Superior temporal gyrus (tissue), 1 donor: ENCODE data around the gene CDCP2.
"Not testable (repeated sequence)": the region's sequence is repeated elsewhere in the genome, so short reads cannot be mapped to it uniquely, and the experiment has no call there.

Experiments used
- DNase-seq: peaks from one replicate; pipeline ENCODE4 v3.0.0-alpha.2; 2016; ENCODE audit errors: extremely low spot score

Gene CDCP2

GRCh38 chr1:54168206-54168965 is 15.6 kb upstream of the CDCP2 start:
- DNase-seq, result no peak

DNA sequence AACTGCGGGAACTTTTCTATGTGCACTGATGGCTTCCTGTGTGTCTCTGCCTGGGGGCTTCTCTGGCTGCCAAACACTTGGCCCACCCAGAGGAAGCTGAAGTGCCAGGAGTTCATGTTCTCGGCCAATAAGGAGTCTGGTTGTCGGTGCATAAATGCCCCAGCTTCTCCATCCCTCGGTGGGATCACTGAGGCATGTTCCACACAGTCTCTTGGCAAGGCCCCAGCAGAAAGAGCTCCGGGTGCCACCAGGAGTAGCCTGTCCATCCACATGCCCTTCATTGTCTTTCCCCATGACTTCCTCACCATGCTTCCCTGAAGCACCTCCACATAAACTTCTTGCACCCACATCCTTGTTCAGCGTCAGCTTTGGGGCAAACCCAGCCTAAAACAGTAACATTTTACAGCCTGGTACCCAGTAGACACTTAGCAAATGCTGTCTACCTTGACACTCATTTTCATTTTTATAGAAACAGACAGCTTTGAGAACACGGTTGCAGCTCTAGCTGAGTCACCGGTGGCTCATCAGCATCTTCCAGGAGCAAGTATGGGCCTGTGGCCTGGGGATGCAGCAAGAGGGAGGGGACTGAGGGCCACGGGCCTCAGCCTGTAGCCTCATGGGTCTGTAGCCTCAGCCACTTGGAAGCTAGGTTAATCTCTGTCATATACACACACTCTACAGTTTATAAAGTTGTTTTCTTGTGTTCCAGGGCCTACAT is 14.8 kb upstream of the CDCP2 start:
- DNase-seq, result no peak

DNA sequence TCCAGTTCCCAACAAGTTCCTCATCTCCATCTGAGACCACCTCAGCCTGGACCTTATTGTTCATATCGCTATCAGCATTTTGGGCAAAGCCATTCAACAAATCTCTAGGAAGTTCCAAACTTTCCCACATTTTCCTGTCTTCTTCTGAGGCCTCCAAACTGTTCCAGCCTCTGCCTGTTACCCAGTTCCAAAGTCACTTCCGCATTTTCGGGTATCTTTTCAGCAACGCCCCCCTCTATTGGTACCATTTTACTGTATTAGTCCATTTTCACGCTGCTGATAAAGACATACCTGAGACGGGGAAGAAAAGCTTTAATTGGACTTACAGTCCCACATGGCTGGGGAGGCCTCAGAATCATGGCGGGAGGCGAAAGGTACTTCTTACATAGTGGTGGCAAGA is 13.6 kb upstream of the CDCP2 start:
- DNase-seq, result not testable (repeated sequence)

DNA sequence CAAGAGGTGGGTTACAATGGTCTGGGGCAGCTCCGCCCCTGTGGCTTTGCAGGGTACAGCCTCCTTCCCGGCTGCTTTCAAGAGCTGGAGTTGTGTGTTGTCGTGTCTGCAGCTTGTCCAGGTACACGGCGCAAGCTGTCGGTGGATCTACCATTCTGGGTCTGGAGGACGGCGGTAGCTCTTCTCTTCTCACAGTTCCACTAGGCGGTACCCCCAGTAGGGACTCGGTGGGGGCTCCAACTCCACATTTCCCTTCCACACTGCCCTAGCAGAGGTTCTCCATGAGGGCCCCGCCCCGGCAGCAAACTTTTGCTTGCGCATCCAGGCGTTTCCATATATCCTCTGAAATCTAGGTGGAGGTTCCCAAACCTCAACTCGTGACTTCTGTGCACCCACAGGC is 12.3 kb upstream of the CDCP2 start:
- no peak for DNase-seq

GRCh38 chr1:54163573-54163972 is 10.8 kb upstream of the CDCP2 start:
- DNase-seq, result no peak

- DNase-seq, result no peak
These were observed 10.3 kb upstream of the CDCP2 start for GRCh38 chr1:54163051-54163450.

DNA sequence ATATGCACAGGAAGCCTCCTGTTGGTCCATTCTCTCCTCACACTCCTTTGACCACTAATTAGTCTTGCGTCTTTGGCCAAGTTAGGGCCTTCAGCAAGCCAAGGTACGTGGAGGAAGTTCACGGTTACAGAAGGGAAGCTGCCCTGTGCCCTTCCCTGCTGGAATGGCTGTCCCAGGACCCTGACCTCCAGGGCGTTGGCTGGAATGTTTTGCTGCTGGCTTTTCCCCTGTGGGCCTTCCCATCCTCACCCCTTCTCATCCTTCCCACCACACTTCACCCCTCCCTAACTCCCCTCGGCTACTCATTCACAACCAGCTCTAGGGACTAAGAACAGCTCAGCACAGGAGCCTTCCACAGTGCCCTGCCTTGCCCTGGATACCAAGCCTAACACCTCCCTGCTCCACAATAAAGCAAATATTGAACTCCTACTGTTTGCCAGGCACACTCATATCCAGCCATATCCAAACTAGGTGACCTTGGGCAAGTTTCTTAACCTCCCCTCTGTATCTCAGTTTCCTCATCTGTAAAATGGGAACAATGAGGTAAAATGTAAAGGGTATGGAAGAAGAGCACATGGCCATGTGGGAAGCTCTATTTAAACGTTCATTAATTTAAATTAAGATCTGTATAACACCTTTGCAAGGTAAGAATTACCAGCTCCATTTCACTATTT is 8.8 kb upstream of the CDCP2 start:
- DNase-seq, result no peak

GRCh38 chr1:54160351-54160750 is 7.6 kb upstream of the CDCP2 start:
- DNase-seq, result no peak

- no peak for DNase-seq
These were observed 7.0 kb upstream of the CDCP2 start for GRCh38 chr1:54159733-54160316.

DNA sequence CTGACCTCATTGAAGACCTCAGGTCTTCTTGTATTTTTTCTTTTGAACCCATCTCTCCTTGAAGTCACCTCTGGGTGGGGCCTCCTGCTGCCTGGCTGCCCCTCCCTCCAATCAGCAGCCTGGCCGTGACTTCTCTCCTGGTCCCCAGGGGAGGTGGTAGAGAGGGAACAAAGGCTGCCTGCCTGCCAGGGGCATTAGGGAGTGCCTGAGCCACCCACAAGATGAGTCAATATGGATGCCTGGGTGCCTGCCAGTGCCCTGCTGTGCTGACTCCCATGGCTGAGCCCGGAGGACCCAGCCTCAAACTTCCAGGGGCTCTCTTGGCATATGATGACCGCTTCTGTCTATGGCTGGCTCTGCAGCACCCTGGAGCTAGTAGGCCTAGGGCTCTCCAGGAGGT is 5.3 kb upstream of the CDCP2 start:
- DNase-seq, result no peak

- no peak for DNase-seq
These were observed 4.6 kb upstream of the CDCP2 start for GRCh38 chr1:54157401-54157800.

DNA sequence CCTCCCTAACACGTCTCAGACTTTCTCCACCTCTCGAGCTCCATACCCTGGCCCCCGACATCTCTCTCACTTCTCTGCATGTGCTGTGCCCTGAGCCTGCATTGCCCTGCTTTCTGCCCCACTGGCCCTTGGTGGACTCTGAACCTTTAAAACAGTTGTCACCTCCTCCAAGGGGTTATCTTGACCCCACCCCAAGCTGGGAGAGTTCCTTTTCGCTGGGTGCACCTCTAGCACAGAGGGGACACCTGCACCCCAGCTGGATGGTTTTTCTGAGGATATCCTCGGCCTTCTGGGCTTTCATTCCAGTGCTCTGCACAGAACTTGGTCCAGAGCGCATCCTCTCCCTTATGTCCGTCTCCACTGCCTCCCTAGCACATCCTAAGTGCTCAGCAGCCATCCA is 4.2 kb upstream of the CDCP2 start:
- no peak for DNase-seq

- no peak for DNase-seq
These were observed 3.4 kb upstream of the CDCP2 start for GRCh38 chr1:54156201-54156600.

DNA sequence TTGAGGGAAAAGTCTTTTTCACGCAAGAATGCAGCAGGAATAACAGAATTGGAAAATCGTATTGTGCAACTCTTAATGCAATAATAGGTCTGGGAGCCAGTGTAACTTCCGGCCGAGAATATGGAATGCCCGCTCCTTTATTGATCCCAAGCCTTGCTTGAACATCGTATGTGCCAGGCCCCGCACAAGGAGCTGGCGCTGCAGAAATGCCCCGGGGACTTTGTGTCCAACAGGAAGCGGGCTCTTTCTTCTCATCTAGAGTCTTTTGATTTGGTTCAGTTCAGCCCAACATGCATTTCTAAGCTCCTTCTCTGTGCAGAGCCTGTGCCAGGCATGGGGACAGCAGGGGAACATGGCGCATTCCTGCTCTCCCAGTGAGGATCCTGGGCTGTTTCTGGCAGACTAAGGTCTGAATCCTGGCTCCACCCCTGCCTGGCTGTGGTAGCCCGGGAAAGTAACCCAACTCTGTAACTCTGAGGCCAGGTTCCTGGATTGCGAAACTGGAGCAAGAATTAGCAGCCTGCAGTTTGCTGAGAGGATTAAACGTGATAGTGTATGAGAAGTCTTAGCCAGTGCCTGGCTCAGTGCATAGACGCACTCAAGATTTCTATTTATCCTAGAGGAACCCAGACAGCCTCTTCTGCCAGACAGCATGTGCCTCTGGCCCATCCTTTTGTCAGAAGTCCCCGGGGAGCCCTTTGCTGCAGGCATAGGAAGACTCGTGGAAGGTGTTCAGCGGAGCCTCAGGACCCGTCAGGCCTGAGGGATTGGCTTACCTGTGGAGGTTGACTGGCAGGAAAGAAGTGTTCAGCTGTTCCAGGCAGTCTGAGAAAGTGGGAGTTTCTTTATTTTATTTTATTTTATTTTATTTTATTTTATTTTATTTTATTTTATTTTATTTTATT is 987 bp upstream of the CDCP2 start:
- DNase-seq, result no peak

DNA sequence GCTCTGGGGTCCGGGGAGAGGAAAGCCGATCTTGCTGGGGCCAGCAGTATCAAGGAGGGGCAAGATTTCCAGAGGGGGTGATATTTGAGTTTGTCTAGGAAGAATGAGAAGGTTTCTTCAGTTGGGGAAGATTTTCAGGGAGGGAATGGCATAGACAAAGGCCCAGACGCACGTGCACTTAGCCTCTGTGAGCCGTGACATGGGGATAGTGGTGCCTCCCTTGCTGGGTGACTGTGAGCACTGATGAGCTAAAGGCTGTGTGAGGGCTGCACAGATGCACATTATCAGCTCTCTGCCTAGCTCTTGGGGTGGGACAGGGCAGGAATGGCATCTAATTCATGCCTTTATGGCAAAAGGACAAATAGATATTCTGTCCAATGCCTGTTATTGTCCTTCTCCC is 1.8 kb downstream of the CDCP2 start:
- DNase-seq, result no peak

DNA sequence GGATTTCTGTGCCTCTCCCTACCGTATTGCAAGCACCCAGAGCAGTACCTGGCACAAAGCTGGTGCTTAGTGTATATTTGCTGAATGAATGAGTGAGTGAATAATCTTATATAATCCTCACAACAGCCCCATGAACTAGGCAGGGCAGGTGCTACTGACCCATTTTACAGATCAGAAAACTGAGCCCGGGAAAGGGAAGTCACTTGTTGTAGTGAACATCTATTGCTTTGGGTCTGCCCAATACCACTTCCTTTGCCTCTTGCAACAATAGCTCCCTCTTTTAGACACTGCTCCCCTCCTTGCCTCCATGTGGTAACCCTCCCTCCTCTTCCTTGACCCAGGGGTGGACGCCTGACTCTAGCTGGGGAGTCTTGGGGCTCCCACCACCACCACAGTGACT is 3.1 kb downstream of the CDCP2 start:
- no peak for DNase-seq

GRCh38 chr1:54144366-54144765 is 8.4 kb downstream of the CDCP2 start:
- no peak for DNase-seq

DNA sequence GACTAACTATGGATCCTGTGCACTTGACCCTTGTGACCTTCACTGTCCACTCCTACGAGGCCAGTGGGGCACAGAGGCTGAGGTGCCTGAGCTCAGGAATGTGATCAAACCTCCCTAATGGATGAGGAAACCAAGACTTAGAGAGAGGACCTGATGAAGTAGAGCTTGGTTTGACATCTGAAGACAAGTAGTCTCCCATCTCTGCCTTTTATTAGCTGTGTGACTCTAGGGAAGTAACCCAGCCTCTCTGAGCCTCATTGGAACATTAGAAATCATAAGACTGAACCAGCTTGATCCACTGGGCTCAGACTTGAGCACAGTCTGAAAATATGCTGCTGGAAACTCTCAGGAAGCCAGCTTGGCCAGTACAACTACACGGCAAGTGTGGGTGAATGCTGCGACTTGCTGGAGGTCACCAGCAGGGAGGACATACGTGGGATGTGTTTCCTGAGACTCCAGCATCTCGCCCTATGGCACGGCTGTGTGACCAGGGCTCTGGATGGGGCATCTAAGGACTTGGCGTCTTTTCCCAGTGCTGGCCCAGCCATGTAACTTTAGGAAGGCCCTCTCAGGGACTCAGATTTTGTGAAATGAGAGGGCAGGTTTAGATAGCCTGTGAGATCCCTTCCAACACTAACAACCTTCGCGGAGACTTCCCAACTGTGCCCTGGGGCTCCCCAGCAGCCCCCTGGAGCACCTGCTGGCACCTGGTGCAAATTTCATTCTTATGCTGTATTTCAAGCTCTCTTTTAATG is 10.5 kb downstream of the CDCP2 start:
- DNase-seq, result no peak

GRCh38 chr1:54139711-54140110 is 13.1 kb downstream of the CDCP2 start:
- no peak for DNase-seq

DNA sequence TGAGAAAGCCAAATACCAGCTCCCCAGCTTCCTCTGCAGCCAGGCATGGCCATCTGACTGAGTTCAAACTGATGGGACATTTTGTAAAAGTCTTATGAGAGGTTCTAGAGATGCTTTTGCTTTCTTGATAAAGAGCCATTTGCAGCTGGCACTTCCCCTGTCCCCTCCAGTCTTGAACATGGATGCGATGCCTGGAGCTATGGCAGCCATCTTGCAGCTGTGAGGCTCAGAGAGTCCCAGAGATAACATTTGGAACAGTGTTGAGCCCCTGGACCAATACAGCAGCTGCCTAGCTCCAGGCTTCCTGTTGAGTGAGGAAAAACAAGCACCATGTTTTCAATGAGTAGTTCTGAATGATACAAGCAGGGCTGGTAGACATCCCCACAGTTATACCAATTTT is 13.8 kb downstream of the CDCP2 start:
- no peak for DNase-seq

GRCh38 chr1:54137534-54138061 is 15.2 kb downstream of the CDCP2 start:
- DNase-seq, result no peak
